Daoy (cell line): ENCODE measurements around the gene SLC7A1. TPM values are rescaled to one million over a fixed set of nuclear protein-coding genes. Genes with fewer than 3 reads are reported as not detected.

Source experiments
- DNase-seq: peaks from one replicate; pipeline ENCODE4 v3.0.0-alpha.2; 2015; ENCODE audit warnings: low read depth
- total RNA-seq: library from RNA; depleted of rRNA; stranded (reverse); fragments of >200 nt; shearing (Covaris generic); gene quantifications from 2 replicates; pipeline ENCODE4 v1.2.3, GENCODE V29; 2014; rRNA removed

SLC7A1 gene
- total RNA-seq = 15.6 and 22.0 TPM in 2 replicates

DNA sequence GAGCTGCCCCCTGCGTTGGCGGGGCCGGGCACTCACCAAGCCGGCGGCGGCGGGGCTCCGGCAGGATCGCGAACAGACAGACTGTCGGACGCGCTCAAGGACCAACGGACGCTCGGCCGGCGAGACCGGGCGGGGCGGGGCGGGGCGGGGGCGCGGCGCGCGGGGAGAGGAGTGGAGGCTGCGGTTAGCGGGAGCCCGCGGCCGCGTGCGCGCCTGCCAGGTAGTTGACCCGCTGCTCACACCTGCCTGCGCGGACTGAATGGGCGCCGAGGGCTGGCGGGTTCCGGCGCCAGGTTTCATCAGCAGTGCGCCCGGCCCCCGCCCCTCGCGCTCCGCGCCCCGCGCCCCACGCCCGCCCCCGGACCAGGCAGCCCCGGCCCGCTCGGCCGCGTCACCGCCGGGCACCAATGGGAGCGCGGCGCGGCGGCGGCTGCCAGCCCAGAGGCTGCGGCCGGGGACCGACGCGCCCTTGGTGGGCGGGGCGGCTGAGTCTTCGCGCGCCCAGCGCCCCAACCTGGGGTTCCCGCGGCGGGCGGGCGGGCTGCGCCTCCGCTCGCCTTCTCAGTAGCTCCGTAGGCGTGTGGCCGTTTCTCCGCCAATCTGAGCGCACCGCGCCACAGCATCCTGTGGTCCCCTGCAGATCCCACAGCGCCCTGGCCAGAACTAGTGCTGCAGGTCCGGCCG is at the start of gene SLC7A1:
Gene SLC7A1 (minus strand): TSS at position 309 of the 684 bp plus-strand sequence. CDS start 59,500 bp downstream, outside the sequence.
- DNase-seq = peak; percentile 93

DNA sequence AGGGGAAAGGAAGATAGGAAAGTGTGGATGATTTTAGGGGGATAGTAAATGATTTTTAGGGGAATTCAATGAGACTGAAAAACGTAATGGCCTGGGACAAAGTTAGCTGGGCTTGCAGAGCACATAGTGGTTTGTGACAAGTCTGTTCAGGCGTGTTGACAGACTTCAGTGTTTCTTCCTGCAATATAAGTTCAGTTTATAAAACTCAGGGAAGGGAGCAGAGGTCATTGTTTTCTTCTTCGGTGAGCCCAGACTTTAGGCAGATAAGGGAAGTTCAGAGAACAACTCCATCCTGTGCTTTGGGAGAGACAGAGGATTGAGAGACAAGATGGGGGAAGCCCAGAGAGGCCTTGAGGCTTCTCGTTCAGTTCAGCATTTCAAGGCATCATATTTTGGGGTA is 45.2 kb upstream of the SLC7A1 start:
- no peak for DNase-seq

- peak; percentile 5 for DNase-seq
These were observed 41.3 kb upstream of the SLC7A1 start for GRCh38 chr13:29636831-29637230.

DNA sequence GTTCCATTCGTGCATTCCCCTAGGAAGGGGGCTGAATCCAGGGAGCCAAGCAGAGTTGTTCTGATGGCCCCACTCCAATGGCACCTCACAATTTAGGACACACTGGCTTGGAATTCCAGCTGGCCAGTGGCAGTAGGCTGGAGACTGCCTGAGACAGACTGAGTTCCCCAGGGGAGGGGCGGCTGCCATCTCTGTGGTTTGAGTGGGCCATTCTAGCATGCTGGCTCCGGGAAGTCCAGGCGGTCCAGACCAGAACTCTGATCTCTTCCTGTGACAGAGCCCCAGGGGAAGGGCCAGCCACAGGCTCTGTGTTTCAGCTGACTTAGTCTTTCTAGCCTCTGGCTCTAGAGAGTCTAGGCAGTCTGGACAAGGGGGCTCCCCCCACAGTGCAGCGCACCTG is 29.5 kb upstream of the SLC7A1 start:
- DNase-seq = no peak

- DNase-seq = no peak
These were observed 26.4 kb upstream of the SLC7A1 start for GRCh38 chr13:29621841-29622240.

DNA sequence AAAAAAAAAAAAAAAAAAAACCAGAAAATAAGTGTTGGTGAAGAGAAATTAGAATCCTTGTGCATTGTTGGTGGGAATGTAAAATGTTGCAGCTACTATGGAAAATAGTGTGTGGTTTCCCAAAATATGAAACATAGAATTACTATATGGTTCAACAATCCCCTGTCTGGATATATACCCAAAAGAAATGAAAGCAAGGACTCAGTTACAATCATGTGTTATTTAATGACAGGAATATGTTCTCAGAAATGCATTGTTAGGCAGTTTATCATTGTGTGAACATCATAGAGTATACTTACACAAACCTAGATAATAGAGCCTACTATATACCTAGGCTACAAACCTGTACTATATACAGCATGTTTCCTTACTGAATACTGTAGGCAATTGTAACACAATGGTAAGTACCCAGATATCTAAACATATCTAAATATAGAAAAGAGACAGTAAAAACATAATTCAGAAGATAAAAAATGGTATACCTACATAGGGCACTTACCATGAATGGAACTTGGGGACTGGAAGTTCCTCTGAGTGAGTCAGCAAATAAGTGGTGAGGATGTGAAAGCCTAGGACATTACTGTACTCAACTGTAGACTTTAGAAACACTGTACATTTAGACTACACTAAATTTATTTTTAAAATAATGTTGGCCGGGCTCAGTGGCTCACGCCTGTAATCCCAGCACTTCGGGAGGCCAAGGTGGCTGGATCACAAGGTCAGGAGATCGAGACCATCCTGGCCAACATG is 25.7 kb upstream of the SLC7A1 start:
- DNase-seq = peak; percentile 21

GRCh38 chr13:29619995-29620394 is 24.5 kb upstream of the SLC7A1 start:
- DNase-seq = no peak

DNA sequence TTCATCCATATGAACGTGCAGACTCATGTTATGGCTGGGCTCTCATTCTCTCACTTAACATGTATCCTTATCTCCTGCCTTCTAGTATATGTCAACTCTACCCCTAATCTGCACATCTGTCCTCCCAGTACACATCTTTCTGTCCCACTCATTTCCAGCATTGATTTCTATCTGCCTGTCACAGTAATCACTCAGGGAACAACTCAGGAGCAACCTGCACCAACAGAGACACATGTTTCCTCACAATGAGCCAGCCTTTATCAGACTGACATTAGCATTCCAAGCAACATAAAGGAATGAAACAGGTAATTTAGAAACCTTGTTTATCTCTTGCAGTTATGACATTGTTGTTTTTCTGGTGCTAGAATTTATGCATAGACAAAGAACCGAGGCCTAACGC is 17.6 kb upstream of the SLC7A1 start:
- DNase-seq = no peak

DNA sequence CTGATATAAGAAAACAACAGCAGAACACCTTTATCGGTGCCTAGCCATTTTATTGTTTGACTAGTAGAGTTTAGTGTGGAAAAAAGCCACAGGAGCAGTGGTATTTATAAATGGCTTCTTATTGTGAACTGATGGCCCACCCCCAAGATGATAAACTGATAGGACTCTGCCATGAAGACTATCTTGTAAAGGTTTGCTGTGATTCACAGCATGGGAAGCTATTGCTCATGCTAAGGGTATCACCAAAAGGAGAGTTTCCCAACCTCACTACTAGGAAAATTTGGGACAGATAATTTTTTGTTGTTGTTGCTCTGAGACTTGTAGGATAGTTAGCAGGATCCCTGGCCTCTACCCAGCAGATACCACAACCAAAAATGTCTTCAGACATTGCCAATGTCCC is 12.0 kb upstream of the SLC7A1 start:
- no peak for DNase-seq

DNA sequence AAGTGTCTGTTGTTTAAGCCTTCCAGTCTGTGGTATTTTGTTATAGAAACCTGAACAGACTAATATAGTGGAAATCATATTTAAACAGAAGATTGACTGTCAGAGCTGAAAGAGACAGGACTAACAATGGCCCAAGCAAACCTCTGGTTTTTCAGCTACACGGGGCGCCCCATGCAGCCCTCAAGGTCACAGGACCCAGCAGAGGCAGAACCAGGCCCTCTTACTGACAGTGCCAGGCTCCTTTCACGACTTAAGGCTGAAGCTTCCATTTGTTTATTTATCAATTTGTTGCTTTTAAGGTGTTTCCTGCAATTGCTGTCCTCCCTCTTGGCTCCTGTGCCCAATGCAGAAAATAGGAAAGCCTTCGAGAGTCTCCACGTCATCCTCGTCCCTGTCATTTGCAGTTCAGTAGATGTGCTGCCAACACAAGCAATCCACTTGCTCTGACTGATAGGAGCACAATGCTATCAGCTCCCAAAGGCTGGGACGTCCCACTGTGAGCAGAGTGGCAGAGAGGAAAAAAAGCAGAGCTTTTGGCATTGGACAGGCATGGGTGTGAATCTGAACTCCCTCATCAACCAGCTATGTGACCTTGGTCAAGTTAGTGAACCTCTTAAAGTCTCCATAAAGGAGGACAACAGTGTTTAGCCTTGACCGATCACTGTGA is 10.5 kb upstream of the SLC7A1 start:
- no peak for DNase-seq

GRCh38 chr13:29598321-29598720 is 2.8 kb upstream of the SLC7A1 start:
- DNase-seq = no peak

DNA sequence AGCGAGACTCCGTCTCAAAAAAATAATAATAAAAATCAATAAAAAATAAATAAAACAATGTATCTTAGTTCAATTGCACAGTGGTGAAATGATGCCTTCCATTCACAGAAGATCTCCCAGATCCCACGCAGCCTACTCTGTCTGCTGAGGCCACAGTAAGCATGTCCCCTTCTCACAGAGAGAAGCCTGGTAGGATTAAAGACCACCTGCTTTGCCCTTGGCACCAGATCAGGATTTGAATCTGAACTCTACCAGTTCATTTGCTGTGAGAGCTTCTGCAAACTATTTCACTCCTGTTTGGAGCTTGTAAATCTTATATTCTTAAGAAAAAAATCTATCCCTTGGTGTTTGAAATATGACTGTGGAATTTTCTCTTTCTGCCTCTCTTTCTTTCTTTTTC is 2.2 kb upstream of the SLC7A1 start:
- DNase-seq = no peak

DNA sequence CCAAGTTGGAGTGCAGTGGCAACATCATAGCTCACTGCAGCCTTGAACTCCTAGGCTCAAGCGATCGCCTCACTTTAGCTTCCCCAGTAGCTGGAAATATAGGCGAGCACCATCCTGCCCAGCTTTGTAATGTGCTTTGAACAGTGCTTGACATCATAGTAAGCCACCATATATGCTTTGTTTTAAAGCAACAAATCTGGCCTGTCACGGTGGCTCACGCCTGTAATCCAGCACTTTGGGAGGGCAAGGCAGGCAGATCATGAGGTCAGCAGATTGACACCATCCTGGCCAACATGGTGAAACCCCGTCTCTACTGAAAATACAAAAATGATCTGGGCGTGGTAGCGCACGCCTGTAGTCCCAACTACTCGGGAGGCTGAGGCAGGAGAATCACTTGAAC is 1.8 kb upstream of the SLC7A1 start:
- DNase-seq = no peak

DNA sequence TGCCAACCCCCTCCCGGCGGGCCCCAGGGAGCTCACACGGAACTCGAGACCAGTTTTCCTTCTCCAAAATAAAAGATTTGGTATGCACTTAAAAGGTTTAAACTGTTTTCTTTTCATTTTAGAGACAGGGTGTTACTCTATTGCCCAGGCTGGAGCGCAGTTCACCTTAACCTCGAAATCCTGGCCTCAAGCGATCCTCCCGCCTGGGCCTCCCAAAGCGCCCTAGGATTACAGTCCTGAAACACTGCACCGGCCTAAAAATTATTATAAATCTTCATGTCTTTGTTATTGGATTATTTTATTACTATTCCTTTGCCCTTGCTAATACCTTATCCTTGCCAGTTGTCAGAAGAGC is 553 bp upstream of the SLC7A1 start:
- DNase-seq = no peak

DNA sequence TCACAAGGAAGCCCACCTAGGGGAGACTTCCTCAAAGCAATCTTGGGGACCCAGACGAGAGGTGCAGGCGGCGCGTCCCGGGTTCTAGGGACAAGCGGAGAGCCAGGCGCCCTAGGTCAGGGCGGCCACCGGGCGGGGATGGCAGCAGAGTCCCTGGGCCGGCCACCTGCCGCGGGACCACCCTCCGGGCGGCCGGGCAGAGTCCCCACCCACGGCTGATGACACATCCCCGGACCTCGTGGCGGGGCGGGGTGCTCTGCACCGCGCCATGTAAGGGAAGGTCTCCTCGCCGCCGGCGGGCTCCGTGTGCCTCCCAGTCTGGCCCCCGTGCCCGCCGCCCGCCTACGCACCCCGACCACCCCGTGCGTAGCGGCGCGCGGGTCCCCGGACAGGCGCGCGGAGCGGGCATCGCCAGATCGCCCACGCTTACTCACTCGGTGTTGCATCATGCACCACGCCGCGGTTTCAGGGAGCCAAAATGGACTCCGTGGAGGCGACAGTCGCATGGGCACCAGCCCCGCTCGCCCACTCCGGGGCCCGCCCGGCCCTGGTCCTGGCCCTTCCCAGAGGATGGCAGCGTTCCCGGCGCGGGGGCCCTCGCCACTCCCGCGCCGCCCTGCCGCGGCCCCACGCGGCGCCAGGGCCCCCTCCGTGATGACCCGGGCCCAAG is 643 bp downstream of the SLC7A1 start:
- DNase-seq = peak; percentile 72

DNA sequence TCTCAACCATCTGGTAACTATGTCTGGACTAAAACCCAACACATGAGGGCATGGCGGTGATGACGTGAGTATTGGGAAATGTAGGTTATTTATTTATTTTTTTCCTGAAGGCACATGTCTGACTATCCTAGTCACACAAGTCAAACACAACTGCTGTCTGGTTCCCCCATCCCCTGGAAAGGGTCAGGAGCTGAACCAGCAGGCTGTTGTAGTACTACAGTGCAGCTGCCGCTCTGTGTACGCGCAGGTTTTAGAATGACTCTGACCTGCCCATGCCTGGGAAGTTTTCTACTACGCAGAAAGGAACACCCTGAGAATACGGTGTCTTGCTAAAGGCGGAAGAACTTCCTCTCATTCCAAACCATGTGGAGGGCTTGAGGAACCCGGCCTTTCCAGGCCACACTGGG is 1.2 kb downstream of the SLC7A1 start:
- DNase-seq = peak; percentile 75

GRCh38 chr13:29593605-29594297 is 1.7 kb downstream of the SLC7A1 start:
- no peak for DNase-seq

DNA sequence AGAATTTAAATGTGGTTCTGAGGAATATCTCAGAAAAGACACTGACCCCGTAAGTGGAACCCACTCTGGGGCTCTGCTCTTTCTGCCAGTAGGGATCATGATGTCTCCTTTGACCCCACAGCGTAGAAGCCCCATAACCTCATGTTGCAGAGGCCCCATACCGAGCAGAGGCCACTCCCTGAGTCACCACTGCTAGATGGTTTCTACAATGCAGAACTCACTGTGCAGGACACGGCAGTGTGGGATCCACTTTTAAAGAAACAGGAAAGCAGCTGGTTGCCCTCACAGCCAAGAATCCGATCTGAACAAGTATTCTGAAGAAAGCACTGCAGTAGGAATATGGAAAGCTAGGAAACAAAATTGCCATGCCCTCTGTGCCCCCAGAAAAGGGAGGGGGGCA is 4.2 kb downstream of the SLC7A1 start:
- peak; percentile 24 for DNase-seq

DNA sequence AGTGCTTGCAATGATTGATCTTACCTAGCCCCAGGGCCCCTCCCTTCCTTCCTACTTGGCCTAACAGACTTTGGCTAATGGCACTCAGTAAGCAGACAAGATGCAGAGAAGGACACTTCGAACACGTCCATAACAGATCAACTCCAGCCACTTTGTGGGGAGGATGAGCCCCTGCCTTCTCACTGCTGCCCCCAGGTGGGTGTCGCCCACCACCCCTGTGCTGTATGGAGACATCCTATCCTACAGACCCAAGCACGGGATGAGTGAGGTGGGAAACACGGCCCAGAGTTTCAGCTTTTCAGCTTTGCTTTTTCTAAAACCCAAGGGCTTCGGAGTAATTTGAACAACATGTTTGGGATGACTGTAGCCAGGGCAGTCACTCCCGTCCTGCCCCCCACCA is 5.5 kb downstream of the SLC7A1 start:
- DNase-seq = no peak

GRCh38 chr13:29589234-29589633 is 6.3 kb downstream of the SLC7A1 start:
- DNase-seq = peak; percentile 24

GRCh38 chr13:29587645-29588044 is 7.8 kb downstream of the SLC7A1 start:
- DNase-seq = no peak
